K562 (cell line): ENCODE results near the gene EDA. TPM values are rescaled to one million over a fixed set of nuclear protein-coding genes. Genes with fewer than 3 reads are reported as not detected.

Experiments used
- ATAC-seq: fragments of 200-7000 bp; cut with Tn5 transposase; 3 replicates; pipeline ENCODE4 v1.9.1; 2020; ENCODE audit warnings: moderate library complexity
- BruUV-seq: library from RNA; stranded (reverse); fragments of 400-500 nt; replicated peaks from 2 replicates; lab custom pipeline; 2021; lab: Mats Ljungman, UMichigan
- CTCF ChIA-PET: fragments of 300-600 bp; formaldehyde crosslinking; extraction: SDS; loops from one replicate; lab custom pipeline; 2021; ENCODE audit warnings: low intra/inter-chr PET ratio; lab: Yijun Ruan, JAX
- POLR2A ChIA-PET: fragments of 300-600, 350-650 bp; sonication (Branson Sonifier 250); formaldehyde crosslinking; extraction: SDS; loops from one replicate; lab custom pipeline; 2021; ENCODE audit warnings: antibody characterized with exemption, inconsistent platforms; lab: Yijun Ruan, JAX
- DNase-seq, 4 experiments: peaks; one replicate each; pipeline versions ENCODE4 v3.0.0 to v3.0.0-alpha.2; 2011 to 2018; ENCODE audit warnings: low spot score in 3 of 4, mixed read lengths in 3 of 4; ENCODE audit errors: extremely low read depth in 1 of 4
- FAIRE-seq: peaks from 2 replicates; lab custom pipeline; 2011; peaks lifted over from hg19 to GRCh38; lab: Jason Lieb, UNC
- H2AFZ ChIP-seq: 2 replicates; pipeline ENCODE4 v1.6.0; 2011; ENCODE audit warnings: low read depth, low read length, control low read depth, inconsistent platforms
- H3K27ac ChIP-seq: fragments of 200-600 bp; 3 replicates; pipeline ENCODE4 v1.8.0; 2011; ENCODE audit warnings: low read depth, mild to moderate bottlenecking, control low read depth, inconsistent platforms, low read length, moderate library complexity, mixed read lengths; ENCODE audit errors: extremely low read depth
- H3K27me3 ChIP-seq, 2 experiments: fragments of 300-600 bp in 1 of 2; 2 replicates in 1 of 2; 3 replicates in 1 of 2; pipeline versions ENCODE4 v1.6.0 to v1.8.0; 2011; ENCODE audit warnings: inconsistent platforms in 2 of 2, low read length in 2 of 2, mild to moderate bottlenecking in 1 of 2, mixed read lengths in 1 of 2, moderate library complexity in 1 of 2; ENCODE audit not compliant: control insufficient read depth in 2 of 2, insufficient read depth in 2 of 2
- H3K36me3 ChIP-seq: fragments of 300-600 bp; 3 replicates; pipeline ENCODE4 v1.8.0; 2011; ENCODE audit warnings: mild to moderate bottlenecking, low read length, inconsistent platforms; ENCODE audit not compliant: control insufficient read depth, insufficient read depth
- H3K4me1 ChIP-seq, 2 experiments: fragments of 200-600 bp in 1 of 2; replicated peaks in 1 of 2; 2 replicates in 1 of 2; 3 replicates in 1 of 2; pipeline versions ENCODE4 v1.5.1 to v1.8.0; 2011; ENCODE audit warnings: inconsistent platforms in 2 of 2, low read length in 2 of 2, mild to moderate bottlenecking in 1 of 2, mixed read lengths in 1 of 2, moderate library complexity in 1 of 2; ENCODE audit not compliant: control insufficient read depth in 2 of 2, insufficient read depth in 2 of 2
- H3K4me2 ChIP-seq: 2 replicates; pipeline ENCODE4 v1.6.1; 2011; ENCODE audit warnings: low read length, control low read depth, inconsistent platforms, mixed read lengths; ENCODE audit not compliant: insufficient read depth
- H3K4me3 ChIP-seq: fragments of 200-600 bp; sonication (generic), shearing (Covaris generic); 2 replicates; pipeline ENCODE4 v1.5.1; 2016; ENCODE audit warnings: control low read depth, inconsistent platforms
- H3K79me2 ChIP-seq: fragments of 200-600 bp; 3 replicates; pipeline ENCODE4 v1.8.0; 2011; ENCODE audit warnings: low read length, inconsistent platforms; ENCODE audit not compliant: control insufficient read depth, insufficient read depth
- H3K9ac ChIP-seq, 2 experiments: 2 replicates each; pipeline versions ENCODE4 v1.6.0 to v1.6.1; 2011; ENCODE audit warnings: low read depth in 2 of 2, low read length in 2 of 2, control low read depth in 1 of 2, inconsistent platforms in 1 of 2, mild to moderate bottlenecking in 1 of 2, mixed read lengths in 1 of 2; ENCODE audit not compliant: insufficient read depth in 1 of 2
- H3K9me1 ChIP-seq: one replicate; pipeline ENCODE4 v1.6.0; 2011; ENCODE audit warnings: inconsistent platforms, mild to moderate bottlenecking, low read length, moderate library complexity; ENCODE audit not compliant: control insufficient read depth, insufficient read depth
- H3K9me3 ChIP-seq: replicated peaks from 2 replicates; pipeline ENCODE4 v1.5.1; 2011; ENCODE audit warnings: low read depth, low read length, inconsistent platforms; ENCODE audit not compliant: control insufficient read depth, insufficient read depth
- H4K20me1 ChIP-seq: replicated peaks from 2 replicates; pipeline ENCODE4 v1.6.1; 2011; ENCODE audit warnings: low read length, inconsistent platforms, mixed read lengths; ENCODE audit not compliant: control insufficient read depth, insufficient read depth
- CAMTA2 ChIP-seq: fragments of 250-450 bp; sonication (Bioruptor Pico); conservative IDR thresholded peaks from 2 replicates; pipeline ENCODE4 v1.5.1; 2022
- CBFA2T2 ChIP-seq: fragments of 450-650 bp; conservative IDR thresholded peaks from 2 replicates; pipeline ENCODE4 v1.6.1; 2017; ENCODE audit warnings: mild to moderate bottlenecking
- CCNT2 ChIP-seq: IDR thresholded peaks from 2 replicates; pipeline ENCODE4 v1.6.1; 2011; ENCODE audit warnings: borderline replicate concordance, low read depth, mild to moderate bottlenecking, moderate library complexity, mixed read lengths, low read length; ENCODE audit not compliant: insufficient read length; ENCODE audit errors: extremely low read depth
- CTCFL ChIP-seq: IDR thresholded peaks from 2 replicates; pipeline ENCODE4 v1.6.1; 2011; ENCODE audit warnings: borderline replicate concordance, low read depth, mild to moderate bottlenecking, moderate library complexity, low read length; ENCODE audit not compliant: insufficient read depth, poor library complexity, severe bottlenecking
- E2F1 ChIP-seq: sonication (generic); formaldehyde crosslinking; IDR thresholded peaks from 2 replicates; pipeline ENCODE4 v1.8.1; 2023; ENCODE audit warnings: mild to moderate bottlenecking, missing genetic modification reagents, moderate library complexity
- FOXP4 ChIP-seq: sonication (generic); formaldehyde crosslinking; IDR thresholded peaks from 2 replicates; pipeline ENCODE4 v1.8.0; 2022; ENCODE audit warnings: mild to moderate bottlenecking, missing genetic modification reagents, borderline replicate concordance
- PRMT5 ChIP-seq: sonication (generic); formaldehyde crosslinking; IDR thresholded peaks from 2 replicates; pipeline ENCODE4 v1.5.0; 2020; ENCODE audit warnings: missing genetic modification reagents
- RBM15 ChIP-seq: fragments of 200-400 bp; formaldehyde crosslinking; IDR thresholded peaks from 2 replicates; pipeline ENCODE4 v1.6.1; 2018; ENCODE audit warnings: mild to moderate bottlenecking, low read length, moderate library complexity; ENCODE audit not compliant: insufficient read depth
- STAT5A ChIP-seq: IDR thresholded peaks from 2 replicates; pipeline ENCODE4 v1.6.1; 2012; ENCODE audit warnings: low read length, inconsistent platforms, borderline replicate concordance
- ZNF24 ChIP-seq: fragments of 450-650 bp; IDR thresholded peaks from 2 replicates; pipeline ENCODE4 v1.6.1; 2016
- WGBS: fragments of 100-300 bp; shearing (Covaris generic); methylation state at CpG from one replicate; pipeline ENCODE4 v1.1.6; 2016; ENCODE audit warnings: low coverage, mixed read lengths; ENCODE audit not compliant: insufficient coverage; ENCODE audit errors: missing lambda C conversion rate; 5-methylcytosine and 5-hydroxymethylcytosine counted together
- in situ Hi-C: fragments of 300-500 bp; cut with MboI; formaldehyde crosslinking; loops from 4 replicates; pipeline ENCODE4 v1.15.0; 2018; ENCODE audit warnings: inconsistent platforms, mixed read lengths
- intact Hi-C: fragments of 100-400 bp; cut with micrococcal nuclease; formaldehyde crosslinking; loops from 2 replicates; pipeline ENCODE4 v1.14.2; 2022
- polyA plus RNA-seq, 8 experiments: library from polyadenylated mRNA; depleted of rRNA in 4 of 8; stranded (reverse) in 5 of 8; unstranded in 3 of 8; fragments of >200 nt; fragmentation: Nextera tagmentation in 2 of 8; fragmentation: Illumina TruSeq in 1 of 8; extraction: Ambion mirVana in 2 of 8; extraction: Trizol in 1 of 8; gene quantifications; 2 replicates each; pipeline versions ENCODE4 v1.2.1 to v1.2.3, GENCODE V29; 2011 to 2014; ENCODE audit warnings: inconsistent platforms in 1 of 8, missing spikeins in 1 of 8
- total RNA-seq, 7 experiments: library from RNA; depleted of rRNA in 6 of 7; stranded (reverse); fragments of >200 nt in 6 of 7; fragmentation: Illumina TruSeq in 2 of 7; extraction: Trizol in 2 of 7; gene quantifications; 2 replicates each; pipeline versions ENCODE4 v1.2.1 to v1.2.3, GENCODE V29; 2011 to 2021; ENCODE audit warnings: low replicate concordance in 1 of 7
- TF ChIP-seq, protein P1 (sequence below), 2 experiments: fragments of 450-650 bp in 1 of 2; IDR thresholded peaks; 2 replicates each; pipeline ENCODE4 v1.6.1; 2011 to 2017; ENCODE audit warnings: low read depth in 2 of 2, antibody characterized with exemption in 1 of 2, borderline replicate concordance in 1 of 2, low read length in 1 of 2, mild to moderate bottlenecking in 1 of 2, mixed read lengths in 1 of 2; ENCODE audit not compliant: control insufficient read depth in 1 of 2

Gene EDA
- total and polyA plus RNA-seq, 9 of the 15 experiments (the other 6 are each of a cell fraction or from before 2014, with no cell fraction given) = 0.03 to 0.40 (median 0.07) TPM

DNA sequence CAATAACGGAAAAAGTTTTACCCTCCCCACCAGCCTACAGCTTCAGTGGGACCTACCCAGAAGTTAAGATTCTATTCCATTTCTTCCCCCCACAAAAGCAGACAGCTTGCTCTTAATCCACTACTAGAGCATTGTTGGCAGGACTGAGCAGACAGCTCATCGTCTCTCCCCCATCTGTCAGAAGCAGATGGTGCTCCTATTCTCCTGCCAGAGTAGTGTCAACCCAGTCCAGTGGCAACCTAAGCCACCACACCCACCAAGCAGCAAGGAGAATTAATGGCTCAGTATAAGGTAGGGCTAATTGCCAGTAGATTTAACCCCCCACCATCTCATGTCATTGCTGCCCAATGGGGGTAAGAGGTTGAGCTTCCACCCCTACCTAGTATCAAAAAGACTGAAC is 371.8 kb downstream of the EDA start:
- CTCF ChIA-PET = no interaction called here
- no peak overlapping the region for H3K9ac ChIP-seq
- WGBS = 0% methylated on average over 2 of the region's 2 CpGs
- no peak for FAIRE-seq
- H3K4me3 ChIP-seq = no peak overlapping the region
- H2AFZ ChIP-seq = no peak overlapping the region
- in situ Hi-C loops = no loop called here
- POLR2A ChIA-PET = no interaction called here
- no peak for TF ChIP-seq CCNT2
- no peak for TF ChIP-seq E2F1
- no peak for TF ChIP-seq ZNF24
- TF ChIP-seq CBFA2T2 = no peak
- TF ChIP-seq FOXP4 = no peak
- TF ChIP-seq RBM15 = no peak
- no peak for TF ChIP-seq PRMT5 (CRISPR knock-in tag)
- TF ChIP-seq CTCFL = no peak
- TF ChIP-seq, protein P1, sequence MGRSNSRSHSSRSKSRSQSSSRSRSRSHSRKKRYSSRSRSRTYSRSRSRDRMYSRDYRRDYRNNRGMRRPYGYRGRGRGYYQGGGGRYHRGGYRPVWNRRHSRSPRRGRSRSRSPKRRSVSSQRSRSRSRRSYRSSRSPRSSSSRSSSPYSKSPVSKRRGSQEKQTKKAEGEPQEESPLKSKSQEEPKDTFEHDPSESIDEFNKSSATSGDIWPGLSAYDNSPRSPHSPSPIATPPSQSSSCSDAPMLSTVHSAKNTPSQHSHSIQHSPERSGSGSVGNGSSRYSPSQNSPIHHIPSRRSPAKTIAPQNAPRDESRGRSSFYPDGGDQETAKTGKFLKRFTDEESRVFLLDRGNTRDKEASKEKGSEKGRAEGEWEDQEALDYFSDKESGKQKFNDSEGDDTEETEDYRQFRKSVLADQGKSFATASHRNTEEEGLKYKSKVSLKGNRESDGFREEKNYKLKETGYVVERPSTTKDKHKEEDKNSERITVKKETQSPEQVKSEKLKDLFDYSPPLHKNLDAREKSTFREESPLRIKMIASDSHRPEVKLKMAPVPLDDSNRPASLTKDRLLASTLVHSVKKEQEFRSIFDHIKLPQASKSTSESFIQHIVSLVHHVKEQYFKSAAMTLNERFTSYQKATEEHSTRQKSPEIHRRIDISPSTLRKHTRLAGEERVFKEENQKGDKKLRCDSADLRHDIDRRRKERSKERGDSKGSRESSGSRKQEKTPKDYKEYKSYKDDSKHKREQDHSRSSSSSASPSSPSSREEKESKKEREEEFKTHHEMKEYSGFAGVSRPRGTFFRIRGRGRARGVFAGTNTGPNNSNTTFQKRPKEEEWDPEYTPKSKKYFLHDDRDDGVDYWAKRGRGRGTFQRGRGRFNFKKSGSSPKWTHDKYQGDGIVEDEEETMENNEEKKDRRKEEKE (IDR thresholded peaks at IDR 0.05; ENCODE audit: borderline replicate concordance in 1 of 2, control insufficient read depth in 1 of 2, low read depth in 2 of 2, low read length in 1 of 2) = no peak
- no peak for TF ChIP-seq CAMTA2 (CRISPR knock-in tag)
- no peak for TF ChIP-seq STAT5A
- TF ChIP-seq, all 486 proteins: peak for 0
- BruUV-seq = no TSS peak
- Histone ChIP-seq H3K36me3 (no peaks in the 10 kb centered on the region), H3K79me2 (no peaks in the 10 kb centered on the region), H3K9me3 (no peaks in the 10 kb centered on the region), H4K20me1 (no peaks in the 10 kb centered on the region), H3K27ac (no peak overlapping the region), H3K27me3 (no peaks in the 10 kb centered on the region; a peak in 1 of 5 replicates), H3K4me1 (no peaks in the 10 kb centered on the region), H3K9me1 (no peaks in the 10 kb centered on the region), H3K4me2 (no peak overlapping the region)
- DNase-seq (no peak), ATAC-seq (no peak)
- intact Hi-C loops = no loop called here
